G401 (cell line): ENCODE measurements around the gene PRKN. TPM values are rescaled to one million over a fixed set of nuclear protein-coding genes. Genes with fewer than 3 reads are reported as not detected.
"Not testable (repeated sequence)": the region's sequence is repeated elsewhere in the genome, so short reads cannot be mapped to it uniquely, and the experiment has no call there.

Experiments used
- DNase-seq: peaks from one replicate; pipeline ENCODE4 v3.0.0-alpha.2; 2015; ENCODE audit warnings: low spot score
- in situ Hi-C: cut with HindIII; loops from 2 replicates; pipeline ENCODE4 v1.10.0; 2016; ENCODE audit warnings: low sequenced_read_pairs, mixed read lengths
- total RNA-seq: library from RNA; depleted of rRNA; stranded (reverse); fragments of >200 nt; shearing (Covaris generic); gene quantifications from 2 replicates; pipeline ENCODE4 v1.2.3, GENCODE V29; 2014

The PRKN gene
- total RNA-seq, 1 experiment from 2014 or later: 1.1 TPM

GRCh38 chr6:162683135-162683534, 44.4 kb downstream of the PRKN start:
- DNase-seq: no peak
- in situ Hi-C loops: no loop called here

- DNase-seq: no peak
- in situ Hi-C loops: no loop called here
These were observed 46.1 kb downstream of the PRKN start for GRCh38 chr6:162681447-162681846.

GRCh38 chr6:162680871-162681270, 46.7 kb downstream of the PRKN start:
- in situ Hi-C loops: no loop called here
- DNase-seq: no peak

- in situ Hi-C loops: no loop called here
- DNase-seq: no peak
These were observed 47.2 kb downstream of the PRKN start for GRCh38 chr6:162680367-162680766.

GRCh38 chr6:162679681-162680080, 47.9 kb downstream of the PRKN start:
- DNase-seq: no peak

GRCh38 chr6:162678896-162679295, 48.7 kb downstream of the PRKN start:
- DNase-seq, in situ Hi-C loops: not testable (repeated sequence)

More at GRCh38 chr6:162679681-162680080, 47.9 kb downstream of the PRKN start:
- in situ Hi-C loops: no loop called here

GRCh38 chr6:162675503-162675902, 52.1 kb downstream of the PRKN start:
- in situ Hi-C loops: no loop called here
- no peak for DNase-seq

- in situ Hi-C loops: no loop called here
- DNase-seq: no peak
These were observed 53.1 kb downstream of the PRKN start for GRCh38 chr6:162674452-162674851.

GRCh38 chr6:162671580-162672165, 55.9 kb downstream of the PRKN start:
- DNase-seq: no peak
- in situ Hi-C loops: no loop called here

GRCh38 chr6:162670345-162670744, 57.2 kb downstream of the PRKN start:
- no peak for DNase-seq
- in situ Hi-C loops: no loop called here

- in situ Hi-C loops: no loop called here
- no peak for DNase-seq
These were observed 61.3 kb downstream of the PRKN start for GRCh38 chr6:162666246-162666645.

GRCh38 chr6:162653808-162654207, 73.8 kb downstream of the PRKN start:
- in situ Hi-C loops: no loop called here
- no peak for DNase-seq

GRCh38 chr6:162651505-162651904, 76.1 kb downstream of the PRKN start:
- DNase-seq: no peak
- in situ Hi-C loops: no loop called here

GRCh38 chr6:162649271-162649670, 78.3 kb downstream of the PRKN start:
- in situ Hi-C loops: no loop called here
- no peak for DNase-seq

GRCh38 chr6:162644153-162644552, 83.4 kb downstream of the PRKN start:
- in situ Hi-C loops: no loop called here
- DNase-seq: no peak

- DNase-seq: no peak
- in situ Hi-C loops: no loop called here
These were observed 86.8 kb downstream of the PRKN start for GRCh38 chr6:162640756-162641155.

- in situ Hi-C loops: no loop called here
- DNase-seq: no peak
These were observed 87.6 kb downstream of the PRKN start for GRCh38 chr6:162639951-162640350.

- no peak for DNase-seq
- in situ Hi-C loops: no loop called here
These were observed 88.5 kb downstream of the PRKN start for GRCh38 chr6:162638931-162639574.

- no peak for DNase-seq
- in situ Hi-C loops: no loop called here
These were observed 90.2 kb downstream of the PRKN start for GRCh38 chr6:162637317-162637716.

GRCh38 chr6:162636167-162636566, 91.4 kb downstream of the PRKN start:
- in situ Hi-C loops: no loop called here
- peak; percentile 16 for DNase-seq

GRCh38 chr6:162631546-162631945, 96.0 kb downstream of the PRKN start:
- DNase-seq: no peak
- in situ Hi-C loops: no loop called here
